ENCODE results near the gene ALAS2.
"Not testable (repeated sequence)": the region's sequence is repeated elsewhere in the genome, so short reads cannot be mapped to it uniquely, and the experiment has no call there.

ALAS2 gene

GRCh38 chrX:55005256-55005655 lies 25.5 kb downstream of the ALAS2 start:
- DNase-seq = no peak

- DNase-seq = no peak
Measured at GRCh38 chrX:55004231-55004630, 26.5 kb downstream of the ALAS2 start.

- DNase-seq = peak; percentile 80 to 89
Measured at GRCh38 chrX:54999717-55000598, 30.8 kb downstream of the ALAS2 start, which contains the start of gene APEX2. APEX2 (plus strand) TSS chrX:55000363; CDS start chrX:55000423, 60 bp downstream.

GRCh38 chrX:54995621-54996020 lies 35.2 kb downstream of the ALAS2 start:
- DNase-seq = no peak

GRCh38 chrX:54994668-54995351 lies 36.0 kb downstream of the ALAS2 start:
- DNase-seq = no peak

- no peak for DNase-seq
Measured at GRCh38 chrX:54994099-54994498, 36.7 kb downstream of the ALAS2 start, which contains the start of gene PFKFB1. PFKFB1 (minus strand) TSS chrX:54994188; CDS start chrX:54994007, 181 bp downstream.

- DNase-seq = no peak
Measured at GRCh38 chrX:54992911-54993622, 37.7 kb downstream of the ALAS2 start.

- DNase-seq = no peak
Measured at GRCh38 chrX:54991706-54992105, 39.1 kb downstream of the ALAS2 start.

GRCh38 chrX:54983306-54983705 lies 47.5 kb downstream of the ALAS2 start:
- not testable (repeated sequence) for DNase-seq

GRCh38 chrX:54980334-54980733 lies 50.4 kb downstream of the ALAS2 start:
- DNase-seq = no peak

- no peak for DNase-seq
Measured at GRCh38 chrX:54979432-54979831, 51.3 kb downstream of the ALAS2 start.

GRCh38 chrX:54978448-54978847 lies 52.3 kb downstream of the ALAS2 start:
- DNase-seq = no peak

- no peak for DNase-seq
Measured at GRCh38 chrX:54977387-54977786, 53.4 kb downstream of the ALAS2 start.

- no peak for DNase-seq
Measured at GRCh38 chrX:54964766-54965497, 65.8 kb downstream of the ALAS2 start.

GRCh38 chrX:54961750-54962149 lies 69.0 kb downstream of the ALAS2 start:
- DNase-seq = no peak
